Astrocyte (in vitro differentiated cells and primary cell): Measurements from ENCODE around the gene TUBB. TPM values are rescaled to one million over a fixed set of nuclear protein-coding genes. Genes with fewer than 3 reads are reported as not detected.

Experiments used
- DNase-seq: peaks from one replicate; pipeline ENCODE4 v3.0.0-alpha.2; 2010; ENCODE audit warnings: low read depth
- FAIRE-seq: peaks from 2 replicates; lab custom pipeline; 2011; peaks lifted over from hg19 to GRCh38; lab: Jason Lieb, UNC
- H2AFZ ChIP-seq: 2 replicates; pipeline ENCODE4 v1.6.0; 2012; ENCODE audit warnings: low read depth, low read length, inconsistent platforms
- H3K27ac ChIP-seq: 2 replicates; pipeline ENCODE4 v1.5.1; 2011; ENCODE audit warnings: low read depth, low read length, inconsistent platforms
- H3K27me3 ChIP-seq: 2 replicates; pipeline ENCODE4 v1.6.0; 2011; ENCODE audit warnings: low read length, inconsistent platforms; ENCODE audit not compliant: insufficient read depth
- H3K36me3 ChIP-seq: 2 replicates; pipeline ENCODE4 v1.5.1; 2011; ENCODE audit warnings: low read length, inconsistent platforms; ENCODE audit not compliant: insufficient read depth
- H3K4me1 ChIP-seq: 2 replicates; pipeline ENCODE4 v1.5.1; 2011; ENCODE audit warnings: low read length, inconsistent platforms; ENCODE audit not compliant: insufficient read depth
- H3K4me2 ChIP-seq: 2 replicates; pipeline ENCODE4 v1.6.0; 2012; ENCODE audit warnings: low read length, inconsistent platforms
- H3K4me3 ChIP-seq: 2 replicates; pipeline ENCODE4 v1.5.1; 2011; ENCODE audit warnings: low read depth, mild to moderate bottlenecking, low read length, inconsistent platforms; ENCODE audit not compliant: insufficient read depth
- H3K79me2 ChIP-seq: 2 replicates; pipeline ENCODE4 v1.6.0; 2012; ENCODE audit warnings: mild to moderate bottlenecking, low read length, inconsistent platforms; ENCODE audit not compliant: insufficient read depth
- H3K9ac ChIP-seq: 2 replicates; pipeline ENCODE4 v1.6.0; 2012; ENCODE audit warnings: mild to moderate bottlenecking, low read length, inconsistent platforms
- H3K9me3 ChIP-seq: 2 replicates; pipeline ENCODE4 v1.5.1; 2012; ENCODE audit warnings: low read depth, mild to moderate bottlenecking, low read length, inconsistent platforms; ENCODE audit not compliant: insufficient read depth
- H4K20me1 ChIP-seq: 2 replicates; pipeline ENCODE4 v1.6.0; 2012; ENCODE audit warnings: low read length, inconsistent platforms; ENCODE audit not compliant: insufficient read depth
- H3K27ac Mint-ChIP-seq: one replicate; pipeline ENCODE4 v1.8.0; 2021; ENCODE audit warnings: mild to moderate bottlenecking, mixed read lengths; ENCODE audit not compliant: unreplicated experiment
- H3K27me3 Mint-ChIP-seq: one replicate; pipeline ENCODE4 v1.8.0; 2021; ENCODE audit warnings: low read depth, mixed read lengths; ENCODE audit not compliant: unreplicated experiment
- H3K36me3 Mint-ChIP-seq: one replicate; pipeline ENCODE4 v1.8.0; 2021; ENCODE audit warnings: low read depth, mixed read lengths; ENCODE audit not compliant: unreplicated experiment
- H3K4me1 Mint-ChIP-seq: one replicate; pipeline ENCODE4 v1.8.0; 2021; ENCODE audit warnings: low read depth, mixed read lengths; ENCODE audit not compliant: unreplicated experiment
- H3K4me3 Mint-ChIP-seq: one replicate; pipeline ENCODE4 v1.8.0; 2021; ENCODE audit warnings: mild to moderate bottlenecking, moderate library complexity, mixed read lengths; ENCODE audit not compliant: unreplicated experiment
- H3K9me3 Mint-ChIP-seq: one replicate; pipeline ENCODE4 v1.8.0; 2021; ENCODE audit warnings: mild to moderate bottlenecking, mixed read lengths; ENCODE audit not compliant: unreplicated experiment
- CTCF ChIP-seq: IDR thresholded peaks from 2 replicates; pipeline ENCODE4 v1.5.1; 2011; ENCODE audit warnings: low read depth, mild to moderate bottlenecking, inconsistent platforms, low read length, moderate library complexity; ENCODE audit not compliant: insufficient read depth
- EZH2 ChIP-seq: IDR thresholded peaks from 2 replicates; pipeline ENCODE4 v1.6.1; 2012; ENCODE audit warnings: mild to moderate bottlenecking, low read length, inconsistent platforms; ENCODE audit not compliant: insufficient read depth
- total RNA-seq: library from RNA; stranded (reverse); gene quantifications from 2 replicates; pipeline ENCODE4 v1.2.1, GENCODE V29; 2021

The TUBB gene
- total RNA-seq, 1 donor from 2014 or later: 887 TPM

DNA sequence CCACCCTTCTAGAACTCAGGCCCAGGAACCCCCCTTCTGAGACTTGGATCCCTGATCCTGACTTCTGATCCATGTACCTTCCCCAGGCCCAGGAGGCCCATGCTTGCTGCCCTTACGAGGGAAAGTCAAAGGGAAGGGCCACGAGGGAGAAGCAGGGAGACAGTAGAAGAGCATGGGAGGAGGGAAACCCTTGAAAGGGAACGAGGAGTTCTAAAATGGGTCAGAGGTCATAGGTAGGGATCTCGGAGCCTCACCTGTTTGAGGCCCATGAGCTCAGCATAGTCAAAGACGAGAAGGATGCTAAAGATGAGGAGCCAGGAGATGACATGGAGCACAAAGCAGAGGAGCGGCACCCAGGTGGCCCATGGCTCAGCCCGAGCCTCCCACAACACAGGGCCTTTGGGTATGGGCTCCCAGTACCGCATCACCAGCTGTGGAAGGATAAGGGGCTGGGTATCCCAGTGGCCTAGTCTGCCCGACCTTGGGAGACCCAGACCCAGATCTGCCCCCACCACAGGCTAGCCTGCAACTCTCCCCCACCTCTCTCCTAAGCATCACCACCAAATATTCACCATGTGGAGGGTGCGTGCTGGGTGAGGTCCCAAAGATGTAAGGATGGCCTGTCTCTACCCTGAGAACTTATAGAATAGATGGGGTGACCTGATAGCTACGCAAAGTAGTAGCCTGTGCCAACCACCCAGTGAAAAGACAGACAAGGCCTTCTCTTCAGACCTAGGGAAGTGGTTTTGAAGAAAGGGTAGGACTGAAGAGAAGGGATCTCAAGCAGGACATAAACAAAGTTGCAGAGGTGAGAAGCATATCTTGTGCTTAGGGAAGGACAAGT, 30.9 kb upstream of the TUBB start:
- Mint-ChIP-seq H3K9me3 (peaks cover 2% of the 10 kb centered on the region), H3K4me1 (peaks cover 36% of the 10 kb centered on the region), H3K27me3 (no peaks in the 10 kb centered on the region), H3K4me3 (peak overlapping the region; percentile 89), H3K27ac (peak overlapping the region; percentile 64), H3K36me3 (peaks cover 9% of the 10 kb centered on the region)
- FAIRE-seq (no peak), DNase-seq (no peak)
- Histone ChIP-seq H3K9ac (peak overlapping the region; percentile 98), H2AFZ (no peak overlapping the region), H4K20me1 (peaks cover 20% of the 10 kb centered on the region), H3K36me3 (no peaks in the 10 kb centered on the region), H3K27me3 (no peaks in the 10 kb centered on the region), H3K79me2 (peaks cover 58% of the 10 kb centered on the region), H3K9me3 (no peaks in the 10 kb centered on the region), H3K27ac (no peak overlapping the region), H3K4me1 (peaks cover 38% of the 10 kb centered on the region), H3K4me2 (peak overlapping the region; percentile 100), H3K4me3 (peak overlapping the region; percentile 77)
- TF ChIP-seq EZH2 (no peak), CTCF (no peak)

DNA sequence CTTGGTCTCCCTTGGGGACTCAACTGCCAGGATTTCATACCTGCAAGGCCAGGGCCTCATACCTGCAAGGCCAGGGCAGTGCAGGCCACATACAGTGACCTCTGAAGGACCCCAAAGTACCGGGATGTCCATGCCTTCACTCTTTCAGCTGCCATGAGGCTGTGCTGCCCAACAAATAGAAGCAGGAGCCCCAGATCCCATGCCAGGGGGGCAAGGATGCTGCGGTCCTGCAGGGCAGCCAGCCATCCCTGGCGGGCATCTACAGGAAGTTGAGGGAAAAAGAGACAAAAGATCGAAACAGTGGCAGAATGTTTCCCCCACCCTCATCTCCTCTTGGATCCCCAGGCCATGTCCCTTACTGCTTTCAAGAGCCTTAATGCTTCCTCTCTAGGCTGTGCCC, 30.2 kb upstream of the TUBB start:
- Histone ChIP-seq H3K4me2 (peak overlapping the region; percentile 100), H3K27ac (peak overlapping the region; percentile 86), H3K4me1 (peaks cover 35% of the 10 kb centered on the region), H3K36me3 (no peaks in the 10 kb centered on the region), H3K79me2 (peaks cover 50% of the 10 kb centered on the region), H3K4me3 (peak overlapping the region; percentile 77), H3K9me3 (no peaks in the 10 kb centered on the region), H3K9ac (peak overlapping the region; percentile 83), H3K27me3 (no peaks in the 10 kb centered on the region), H4K20me1 (peaks cover 14% of the 10 kb centered on the region), H2AFZ (no peak overlapping the region)
- peaks cover 2% of the 10 kb centered on the region for H3K9me3 Mint-ChIP-seq
- no peak for TF ChIP-seq EZH2
- TF ChIP-seq CTCF: no peak
- H3K4me1 Mint-ChIP-seq: peaks cover 37% of the 10 kb centered on the region
- peak overlapping the region; percentile 89 for H3K4me3 Mint-ChIP-seq
- FAIRE-seq (no peak), DNase-seq (no peak)
- H3K27ac Mint-ChIP-seq: peak overlapping the region; percentile 92
- H3K36me3 Mint-ChIP-seq: peaks cover 9% of the 10 kb centered on the region
- H3K27me3 Mint-ChIP-seq: no peaks in the 10 kb centered on the region
